Activated gamma-delta T cell treated with Interleukin-2 at 50 U/mL for 16 hours (primary cell): ENCODE results near the gene KCTD8.

ENCODE experiments used
- DNase-seq: peaks from one replicate; pipeline ENCODE4 v3.0.0-alpha.2; 2020

KCTD8 gene

GRCh38 chr4:44448521-44449461 is at the start of gene KCTD8:
Gene KCTD8, minus strand, starts transcription at chr4:44448809.
- no peak for DNase-seq

GRCh38 chr4:44494810-44495701 is 46.4 kb upstream of the KCTD8 start:
- no peak for DNase-seq

- DNase-seq = no peak
Measured at GRCh38 chr4:44493924-44494323, 45.3 kb upstream of the KCTD8 start.

GRCh38 chr4:44487341-44487740 is 38.7 kb upstream of the KCTD8 start:
- no peak for DNase-seq

- no peak for DNase-seq
Measured at GRCh38 chr4:44479731-44480130, 31.1 kb upstream of the KCTD8 start.

GRCh38 chr4:44462259-44462658 is 13.7 kb upstream of the KCTD8 start:
- DNase-seq = no peak

- DNase-seq = no peak
Measured at GRCh38 chr4:44447563-44448504, 775 bp downstream of the KCTD8 start.

- no peak for DNase-seq
Measured at GRCh38 chr4:44446801-44447562, 1.6 kb downstream of the KCTD8 start.

- no peak for DNase-seq
Measured at GRCh38 chr4:44446191-44446590, 2.4 kb downstream of the KCTD8 start.

- DNase-seq = no peak
Measured at GRCh38 chr4:44438687-44439086, 9.9 kb downstream of the KCTD8 start.

- no peak for DNase-seq
Measured at GRCh38 chr4:44434247-44434646, 14.4 kb downstream of the KCTD8 start.

- no peak for DNase-seq
Measured at GRCh38 chr4:44425614-44426208, 22.9 kb downstream of the KCTD8 start.

- DNase-seq = no peak
Measured at GRCh38 chr4:44422912-44423311, 25.7 kb downstream of the KCTD8 start.

- DNase-seq = no peak
Measured at GRCh38 chr4:44421330-44422065, 27.1 kb downstream of the KCTD8 start.

- no peak for DNase-seq
Measured at GRCh38 chr4:44415251-44415650, 33.4 kb downstream of the KCTD8 start.

- no peak for DNase-seq
Measured at GRCh38 chr4:44368413-44369167, 80.0 kb downstream of the KCTD8 start.

- DNase-seq = no peak
Measured at GRCh38 chr4:44354172-44354571, 94.4 kb downstream of the KCTD8 start.

GRCh38 chr4:44351069-44351468 is 97.5 kb downstream of the KCTD8 start:
- DNase-seq = no peak

- no peak for DNase-seq
Measured at GRCh38 chr4:44342800-44343199, 105.8 kb downstream of the KCTD8 start.

- no peak for DNase-seq
Measured at GRCh38 chr4:44326741-44327140, 121.9 kb downstream of the KCTD8 start.
